Ovary (tissue), 3 donors: ENCODE measurements around the gene TMEM259.

Experiments used
- EP300 ChIP-seq: sonication (generic); formaldehyde crosslinking; IDR thresholded peaks from one replicate; pipeline ENCODE4 v1.6.1; 2017; ENCODE audit warnings: antibody characterized with exemption
- POLR2A ChIP-seq: fragments of 450-650 bp; IDR thresholded peaks from one replicate; pipeline ENCODE4 v1.6.1; 2017; ENCODE audit warnings: antibody characterized with exemption, mild to moderate bottlenecking, moderate library complexity
- TF ChIP-seq, protein P1 (sequence below), 3 donors: fragments of 450-650 bp in 2 of 3; fragments of 200-600 bp in 1 of 3; IDR thresholded peaks; one replicate each; pipeline versions ENCODE4 v1.5.1 to v1.8.0; 2016 to 2022; ENCODE audit warnings: antibody characterized with exemption in 3 of 3, mild to moderate bottlenecking in 1 of 3
- donor health status: DM: no; HTN: no; CAD: no.

DNA sequence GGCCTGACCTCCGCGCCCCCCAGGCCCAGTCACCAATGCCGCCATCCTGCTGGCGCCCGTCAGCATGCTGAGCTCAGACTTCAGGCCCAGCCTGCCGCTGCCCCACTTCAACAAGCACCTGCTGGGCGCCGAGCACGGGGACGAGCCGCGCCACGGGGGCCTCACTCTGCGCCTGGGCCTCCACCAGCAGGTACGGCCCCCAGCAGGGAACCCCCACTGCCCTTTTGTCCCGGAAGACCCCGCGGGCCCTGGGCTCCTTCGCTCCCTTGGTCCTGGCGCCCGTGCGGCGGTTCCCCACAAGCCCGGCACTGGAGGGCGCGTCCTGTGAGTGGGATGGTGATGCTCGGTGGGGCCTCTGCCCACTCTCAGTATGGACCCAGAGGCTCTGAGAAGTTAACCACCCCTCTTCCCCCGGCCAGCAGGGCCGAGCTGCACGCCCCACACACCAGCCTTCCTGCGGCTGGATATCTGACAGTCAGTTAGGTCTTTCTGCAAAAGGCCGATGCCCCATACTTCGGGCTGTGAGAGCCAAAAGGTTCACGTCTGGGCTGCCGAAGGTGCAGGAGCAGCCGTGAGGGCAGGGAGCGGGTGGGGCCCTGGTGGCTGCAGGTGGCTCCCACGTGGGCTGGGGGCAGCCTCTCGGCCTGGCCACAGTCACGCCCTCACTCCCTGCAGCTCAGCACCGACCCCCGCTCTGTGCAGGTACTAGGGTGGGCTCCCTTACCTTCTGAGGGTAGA is 28.8 kb downstream of the TMEM259 start:
- TF ChIP-seq, protein P1, sequence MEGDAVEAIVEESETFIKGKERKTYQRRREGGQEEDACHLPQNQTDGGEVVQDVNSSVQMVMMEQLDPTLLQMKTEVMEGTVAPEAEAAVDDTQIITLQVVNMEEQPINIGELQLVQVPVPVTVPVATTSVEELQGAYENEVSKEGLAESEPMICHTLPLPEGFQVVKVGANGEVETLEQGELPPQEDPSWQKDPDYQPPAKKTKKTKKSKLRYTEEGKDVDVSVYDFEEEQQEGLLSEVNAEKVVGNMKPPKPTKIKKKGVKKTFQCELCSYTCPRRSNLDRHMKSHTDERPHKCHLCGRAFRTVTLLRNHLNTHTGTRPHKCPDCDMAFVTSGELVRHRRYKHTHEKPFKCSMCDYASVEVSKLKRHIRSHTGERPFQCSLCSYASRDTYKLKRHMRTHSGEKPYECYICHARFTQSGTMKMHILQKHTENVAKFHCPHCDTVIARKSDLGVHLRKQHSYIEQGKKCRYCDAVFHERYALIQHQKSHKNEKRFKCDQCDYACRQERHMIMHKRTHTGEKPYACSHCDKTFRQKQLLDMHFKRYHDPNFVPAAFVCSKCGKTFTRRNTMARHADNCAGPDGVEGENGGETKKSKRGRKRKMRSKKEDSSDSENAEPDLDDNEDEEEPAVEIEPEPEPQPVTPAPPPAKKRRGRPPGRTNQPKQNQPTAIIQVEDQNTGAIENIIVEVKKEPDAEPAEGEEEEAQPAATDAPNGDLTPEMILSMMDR (IDR thresholded peaks at IDR 0.05): no peak
- TF ChIP-seq POLR2A (no peak), EP300 (no peak)
